GM18868 (cell line): ENCODE measurements around the gene FAR2.

ENCODE experiments used
- ATAC-seq: cut with Tn5 transposase; IDR thresholded peaks from one replicate; pipeline ENCODE4 v1.9.1; 2021; ENCODE audit warnings: mild to moderate bottlenecking, moderate library complexity; ENCODE audit not compliant: unreplicated experiment

Gene FAR2

DNA sequence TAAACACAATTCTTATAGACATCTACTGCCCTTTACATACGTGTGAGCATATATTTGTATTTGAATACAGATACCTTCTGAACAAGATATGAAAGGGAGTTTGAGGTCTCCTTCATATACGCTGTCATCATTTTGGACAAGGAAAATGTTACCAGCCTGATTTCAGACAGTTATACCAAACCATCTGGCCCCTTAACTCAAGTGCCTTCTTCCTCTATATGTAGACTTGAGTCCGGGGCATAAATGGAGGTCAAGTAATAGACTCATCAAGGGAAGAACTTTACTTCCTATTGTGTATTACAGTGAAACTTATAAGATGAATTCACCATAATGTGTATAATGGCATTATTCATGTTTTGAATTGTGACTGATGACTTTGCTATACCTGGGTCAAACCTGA lies 52.2 kb downstream of the FAR2 start:
- no peak for ATAC-seq

DNA sequence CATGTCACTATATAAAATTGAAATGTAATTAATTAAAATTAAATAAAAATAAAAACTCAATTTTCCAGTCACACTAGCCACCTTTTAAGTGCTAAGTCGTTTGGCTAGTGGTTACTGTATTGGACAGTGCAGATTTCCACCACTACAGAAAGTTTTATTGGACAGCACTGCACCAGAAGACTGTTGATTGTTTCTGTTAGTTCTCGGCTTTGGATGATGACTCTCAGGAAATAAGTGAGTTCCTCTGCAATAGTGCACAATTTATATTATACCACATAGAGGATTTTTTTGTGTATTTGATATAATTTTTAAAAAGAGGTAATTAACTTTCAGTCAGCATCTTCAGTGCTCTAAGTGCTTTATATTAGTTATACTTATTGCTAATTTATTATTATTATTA lies 52.7 kb downstream of the FAR2 start:
- no peak for ATAC-seq

DNA sequence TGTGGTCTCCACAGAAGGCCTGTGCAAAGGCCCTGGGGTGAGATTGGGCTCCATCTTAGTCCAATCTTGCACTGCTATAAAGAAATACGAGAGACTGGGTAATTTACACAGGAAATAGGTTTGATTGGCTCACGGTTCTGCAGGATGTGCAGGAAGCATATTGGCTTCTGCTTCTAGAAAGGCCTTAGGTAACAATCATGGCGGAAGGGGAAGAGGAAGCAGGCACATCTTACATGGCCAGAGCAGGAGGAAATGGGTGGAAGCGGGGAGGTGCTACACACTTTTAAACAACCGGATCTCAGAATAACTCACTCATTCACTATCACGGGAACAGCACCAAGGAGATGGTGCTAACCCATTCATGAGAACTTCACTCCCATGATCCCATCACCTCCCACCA lies 55.4 kb downstream of the FAR2 start:
- no peak for ATAC-seq

DNA sequence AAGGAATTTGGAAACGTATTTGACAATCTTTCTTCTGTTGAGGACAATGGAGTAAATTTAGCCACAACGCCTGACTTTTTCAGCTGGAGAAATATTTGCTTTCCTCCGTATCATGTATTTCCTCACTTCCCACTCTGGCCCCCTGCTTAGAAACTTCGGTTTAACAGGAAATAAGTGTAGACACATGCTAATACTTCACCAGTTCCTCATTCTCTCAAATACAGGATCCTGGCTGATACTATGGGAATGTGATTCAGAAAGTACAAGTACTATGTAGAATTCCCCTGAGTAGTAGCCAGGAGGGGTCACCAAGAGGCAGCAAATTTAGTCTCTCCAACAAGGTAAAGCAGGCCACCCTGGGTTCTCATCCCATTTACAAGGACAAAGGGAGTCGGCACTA lies 58.0 kb downstream of the FAR2 start:
- ATAC-seq, result no peak

DNA sequence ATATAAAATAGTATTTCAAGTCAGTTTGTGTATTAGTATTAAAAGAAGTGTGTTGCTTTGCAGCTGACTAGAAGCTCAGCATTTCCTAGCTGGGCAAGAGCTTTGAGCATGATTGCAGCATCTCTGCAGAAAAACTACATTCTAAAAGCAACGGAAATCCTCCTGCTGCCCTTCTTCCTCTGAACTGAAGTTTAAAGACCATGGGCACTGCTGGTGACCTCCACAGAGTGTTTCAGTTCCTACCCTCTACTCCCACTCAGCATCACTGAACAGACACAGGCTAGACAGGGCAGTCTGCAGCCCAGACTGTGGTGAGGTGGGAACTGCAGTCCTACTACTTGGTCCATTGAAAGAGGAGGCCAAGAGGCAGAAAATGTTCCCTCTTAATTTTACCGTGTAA lies 59.0 kb downstream of the FAR2 start:
- ATAC-seq, result no peak

DNA sequence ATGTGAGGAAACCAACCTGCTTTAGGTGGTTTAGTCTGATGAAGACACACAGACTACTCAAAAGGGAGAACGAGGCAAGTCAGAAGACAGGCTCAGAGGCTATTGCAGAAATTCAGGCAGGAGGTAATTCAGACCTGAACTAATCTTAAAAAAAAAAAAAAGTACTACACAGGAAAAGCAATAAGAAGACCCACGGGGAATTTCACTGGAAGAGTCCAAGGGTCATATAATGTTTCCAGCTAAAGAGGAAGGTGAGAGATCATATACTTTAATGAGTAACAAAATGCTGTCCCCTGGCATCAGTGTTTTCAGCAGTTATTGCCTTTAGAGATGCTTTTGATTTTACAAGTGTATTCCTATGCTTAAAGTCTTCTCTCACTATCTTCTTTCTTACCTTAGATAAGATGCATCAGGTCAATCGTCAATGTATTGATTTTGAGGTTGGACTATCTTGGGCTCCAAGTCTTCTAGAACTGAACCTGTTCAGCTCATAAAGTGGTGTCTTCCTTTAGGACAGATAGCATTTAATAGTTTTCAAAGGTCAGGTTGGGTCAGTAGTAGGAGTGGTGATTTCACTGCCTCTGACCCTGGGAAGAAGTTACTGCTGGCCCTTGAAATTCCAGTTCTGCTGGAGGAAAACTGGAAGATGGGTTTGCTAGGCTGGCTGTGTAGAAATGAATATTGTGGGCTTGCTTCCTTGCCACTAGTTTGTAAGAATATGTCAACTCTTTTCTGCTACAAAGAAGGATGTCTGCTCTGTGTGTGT lies 60.0 kb downstream of the FAR2 start:
- no peak for ATAC-seq

DNA sequence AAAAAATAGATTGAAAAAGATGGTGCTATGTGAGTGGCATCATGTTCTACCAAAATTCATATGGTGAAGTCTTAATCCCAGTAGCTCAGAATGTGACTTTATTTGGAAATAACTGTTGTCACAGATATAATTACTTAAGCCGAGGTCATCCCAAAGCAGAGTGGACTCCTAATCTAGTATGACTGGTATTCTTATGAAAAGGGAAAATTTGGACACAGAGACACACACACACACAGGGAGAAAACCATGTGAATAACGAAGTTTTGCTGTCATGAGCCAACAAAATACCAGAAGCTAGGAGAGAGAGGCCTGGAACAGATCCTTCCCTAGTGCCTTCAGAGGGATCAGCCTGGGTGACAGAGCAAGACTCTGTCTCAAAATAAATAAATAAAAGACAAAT lies 62.6 kb downstream of the FAR2 start:
- ATAC-seq, result no peak

DNA sequence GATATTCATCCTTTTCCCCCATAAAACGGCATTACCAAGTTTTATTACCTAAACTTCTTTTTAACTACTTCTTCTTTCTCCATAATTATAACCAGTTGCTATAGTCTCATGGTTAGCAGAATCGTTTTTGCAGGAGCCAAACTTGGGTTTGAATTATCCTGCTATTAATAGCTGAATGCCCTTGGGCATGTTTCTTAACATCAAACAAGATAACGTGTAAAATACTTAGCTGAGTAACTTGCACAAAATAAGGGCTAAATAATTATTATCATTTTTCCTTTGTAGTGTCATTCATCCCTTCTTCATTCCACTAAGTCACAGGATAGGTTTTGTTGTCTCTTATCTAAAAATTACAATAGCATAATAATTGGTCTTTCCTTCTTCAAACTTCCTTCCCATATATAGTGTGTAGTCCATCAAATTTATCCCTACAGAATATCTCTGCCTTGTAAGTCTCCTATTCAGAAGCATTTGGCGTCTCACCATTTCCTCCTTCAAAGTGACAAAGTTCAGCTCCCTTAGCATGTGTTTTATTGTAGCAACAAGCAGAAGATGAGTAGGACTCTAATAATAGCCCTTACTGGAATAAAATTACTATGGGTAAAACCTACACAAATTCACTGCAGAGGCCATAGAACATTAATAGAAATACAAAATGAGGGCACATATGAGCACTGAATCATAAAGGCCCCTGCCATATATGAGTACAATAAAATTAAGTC lies 63.8 kb downstream of the FAR2 start:
- no peak for ATAC-seq

DNA sequence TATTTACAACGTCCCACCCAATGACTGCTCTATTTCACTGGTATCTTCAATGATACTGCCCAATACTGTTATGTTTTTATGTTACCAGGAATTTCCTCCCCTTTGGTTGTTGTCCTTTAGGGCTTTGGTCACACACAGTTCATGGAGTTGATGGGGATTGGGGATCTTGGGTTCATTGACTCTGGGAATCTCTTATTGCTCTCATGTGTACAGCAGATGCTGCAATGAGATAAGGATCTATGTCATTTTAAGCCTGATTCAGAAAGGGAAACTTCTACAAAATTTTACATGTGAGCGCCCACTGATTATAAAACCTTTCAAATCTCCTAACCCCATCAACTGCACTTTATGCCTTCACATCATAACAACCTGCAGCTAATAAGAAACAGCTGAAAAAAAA lies 67.2 kb downstream of the FAR2 start:
- ATAC-seq, result no peak

DNA sequence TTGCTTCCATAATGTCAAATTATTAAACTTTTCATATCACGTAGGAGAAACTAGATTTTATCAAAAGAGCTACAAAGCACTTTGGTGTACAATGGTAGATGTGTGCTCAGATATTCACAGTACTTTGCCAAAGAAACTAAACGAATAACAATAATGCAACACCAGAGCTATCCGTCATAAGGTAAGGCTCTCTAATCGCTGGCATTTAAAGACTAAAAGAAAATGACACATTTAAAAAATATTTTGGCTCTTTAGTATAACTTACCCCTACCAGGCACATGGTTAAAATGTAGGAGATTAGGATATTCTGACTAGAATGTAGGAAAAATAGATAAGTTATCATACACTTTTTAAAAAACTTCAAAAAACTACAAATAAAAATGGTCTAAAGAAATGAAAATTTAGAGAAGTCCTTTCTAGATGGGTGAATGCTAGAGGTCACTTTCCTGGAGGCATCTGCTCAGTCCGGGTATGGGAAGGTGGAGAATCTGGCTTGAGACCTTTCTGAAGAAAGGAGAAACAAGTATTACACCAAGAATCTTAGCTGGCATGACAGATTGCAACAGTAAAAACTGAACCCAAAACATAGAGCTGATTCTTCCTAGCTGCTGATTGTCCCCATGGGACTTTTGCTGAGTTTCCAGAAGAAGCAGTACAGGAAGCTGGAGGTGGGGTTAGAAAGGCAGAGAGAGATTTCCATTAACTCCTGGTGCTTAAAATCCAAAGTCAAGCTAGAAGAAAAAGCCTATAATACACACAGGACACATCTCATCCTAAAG lies 67.9 kb downstream of the FAR2 start:
- no peak for ATAC-seq

DNA sequence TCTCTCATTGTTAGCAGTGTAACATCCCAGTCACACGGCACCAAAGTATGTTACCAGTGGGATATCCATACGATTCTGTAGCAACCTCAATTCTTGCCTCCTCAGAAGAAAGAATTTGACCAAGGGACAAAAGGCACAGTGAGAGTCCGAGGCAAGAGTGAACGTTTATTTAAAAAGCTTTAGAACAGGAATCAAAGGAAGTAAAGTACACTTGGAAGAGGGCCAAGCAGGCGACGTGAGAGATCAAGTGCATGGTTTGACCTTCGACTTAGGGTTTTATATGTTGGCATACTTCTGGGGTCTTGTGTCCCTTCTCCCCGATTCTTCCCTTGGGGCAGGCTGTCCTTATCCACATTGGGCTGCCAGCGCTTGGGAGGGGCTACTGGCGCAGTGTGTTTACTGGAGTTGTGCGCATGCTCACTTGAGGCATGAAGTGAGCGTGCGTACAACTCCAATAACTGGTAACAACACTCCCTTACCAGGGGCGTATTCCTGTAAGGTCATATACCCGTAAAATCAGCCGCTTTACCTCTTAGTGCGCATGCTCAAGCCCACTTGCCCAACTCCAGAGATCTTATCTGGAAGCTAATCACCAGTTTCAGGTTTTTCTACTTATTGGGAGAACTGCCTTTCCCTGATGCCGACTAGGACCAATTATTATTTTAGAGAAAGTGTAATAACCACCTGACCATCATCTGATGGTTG lies 71.7 kb downstream of the FAR2 start:
- no peak for ATAC-seq

DNA sequence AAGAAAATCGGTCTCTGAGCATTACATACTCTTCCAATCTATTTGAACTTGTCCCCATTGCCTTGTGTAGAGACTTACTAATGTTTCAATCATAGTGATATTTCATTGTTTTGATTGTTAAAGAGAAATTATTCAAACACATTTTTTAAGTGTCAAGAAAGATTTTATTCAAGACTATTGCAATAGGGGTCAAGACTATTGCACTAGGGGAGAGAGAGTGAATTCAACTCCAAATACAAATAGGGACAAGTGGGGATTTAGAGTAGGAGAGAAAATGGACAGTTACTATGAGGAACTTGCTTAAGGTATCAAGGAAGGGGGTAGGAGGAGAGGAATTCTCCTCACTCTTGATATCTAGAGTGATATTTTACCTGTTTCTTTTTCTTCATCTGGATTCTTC lies 73.1 kb downstream of the FAR2 start:
- no peak for ATAC-seq

DNA sequence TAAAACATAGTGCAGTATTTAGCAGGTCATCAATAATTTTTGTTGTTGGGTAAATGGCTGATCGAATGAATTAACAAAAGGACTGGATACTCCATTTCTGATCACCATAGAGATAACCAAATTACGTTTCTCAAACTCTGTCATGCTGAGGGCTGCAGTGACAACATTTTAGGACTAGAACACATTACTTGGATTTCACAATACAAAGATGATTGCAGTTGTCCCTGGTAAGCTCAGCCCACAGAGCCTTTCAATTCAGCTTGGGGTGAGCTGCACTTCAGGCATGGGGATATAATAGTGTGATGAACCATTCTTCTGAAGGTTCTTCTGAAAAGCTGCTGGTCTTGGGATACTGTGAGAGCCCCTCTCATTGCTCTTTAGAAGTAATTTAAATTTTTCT lies 74.3 kb downstream of the FAR2 start:
- no peak for ATAC-seq

DNA sequence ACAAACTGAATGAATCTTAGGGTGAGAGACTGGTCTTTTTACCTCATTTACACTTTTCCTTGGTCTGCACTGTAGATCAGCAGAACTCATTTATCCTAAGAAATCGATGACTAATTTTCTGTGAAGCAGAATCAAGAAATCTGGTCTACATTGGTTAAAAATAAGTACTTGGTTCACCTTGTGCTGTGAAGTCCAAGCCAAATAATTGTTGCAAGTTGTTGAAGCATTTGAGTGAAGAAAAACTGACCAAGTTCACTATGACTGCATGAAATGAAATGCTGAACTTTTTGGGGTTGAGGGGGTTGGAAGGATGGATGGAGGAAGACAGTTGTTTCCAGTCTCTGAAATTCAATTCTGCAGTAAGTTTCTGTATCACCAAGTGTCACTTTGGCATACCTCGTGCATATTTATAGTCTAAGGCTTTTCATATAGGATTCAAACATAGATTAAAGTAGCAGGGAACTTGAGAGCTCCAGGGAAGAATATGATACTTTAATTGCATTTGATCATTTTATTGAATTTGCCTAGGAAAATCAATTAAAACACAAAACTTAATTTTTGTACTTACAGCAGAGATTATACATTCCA lies 75.0 kb downstream of the FAR2 start:
- no peak for ATAC-seq

DNA sequence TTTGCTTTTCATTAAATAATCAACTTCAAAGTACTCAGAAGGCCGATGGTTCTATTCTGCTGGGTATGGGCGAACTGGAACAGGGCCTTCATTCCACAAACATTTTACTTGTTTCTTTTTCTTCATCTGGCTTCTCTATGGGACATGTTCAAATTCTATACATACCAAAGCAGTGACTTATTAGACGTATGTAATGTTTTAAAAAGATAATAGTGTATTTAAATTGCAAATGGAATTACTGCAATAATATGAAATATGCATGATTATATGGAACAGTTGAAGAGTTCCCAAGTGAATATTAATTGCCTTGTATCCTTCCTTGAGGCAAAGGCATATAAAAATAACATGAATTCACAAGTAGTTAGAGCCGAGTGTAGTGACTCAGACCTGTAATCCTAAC lies 75.5 kb downstream of the FAR2 start:
- no peak for ATAC-seq

DNA sequence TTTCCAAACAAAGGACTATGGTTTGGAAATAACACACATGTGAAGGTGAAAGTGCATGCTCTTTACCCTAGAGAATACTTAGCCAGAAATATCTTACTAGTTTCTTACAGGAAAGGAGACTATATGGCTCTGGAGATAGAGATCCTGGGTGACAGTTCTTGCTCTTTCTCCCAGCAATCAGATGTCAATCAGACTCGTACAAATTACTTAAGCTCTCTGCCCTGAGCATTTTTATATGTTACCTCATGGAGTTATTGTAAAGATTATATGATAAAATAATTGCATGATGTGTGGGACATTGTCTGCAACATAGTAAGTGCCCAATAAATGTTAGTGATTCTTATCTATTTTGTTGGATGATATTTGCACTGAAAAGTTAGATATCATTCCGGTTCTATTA lies 76.8 kb downstream of the FAR2 start:
- ATAC-seq, result no peak

DNA sequence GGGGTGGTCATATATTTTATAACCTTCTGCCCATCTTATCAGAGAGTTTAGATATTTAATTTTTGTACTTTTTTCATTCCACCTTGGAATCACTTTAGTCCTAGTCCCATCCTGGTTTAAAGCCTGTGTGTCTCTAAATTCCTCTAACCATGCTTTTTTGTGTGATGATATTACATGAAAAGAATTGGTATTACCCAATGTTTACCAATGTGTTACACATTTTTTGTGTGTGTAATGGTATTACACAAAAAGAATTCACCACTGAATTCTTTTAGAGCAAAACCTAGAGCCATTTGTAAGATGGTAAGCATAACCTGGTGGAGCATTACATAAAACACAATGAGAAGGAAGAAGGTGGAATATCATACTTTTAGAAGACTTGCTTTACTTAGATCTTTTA lies 77.5 kb downstream of the FAR2 start:
- no peak for ATAC-seq

DNA sequence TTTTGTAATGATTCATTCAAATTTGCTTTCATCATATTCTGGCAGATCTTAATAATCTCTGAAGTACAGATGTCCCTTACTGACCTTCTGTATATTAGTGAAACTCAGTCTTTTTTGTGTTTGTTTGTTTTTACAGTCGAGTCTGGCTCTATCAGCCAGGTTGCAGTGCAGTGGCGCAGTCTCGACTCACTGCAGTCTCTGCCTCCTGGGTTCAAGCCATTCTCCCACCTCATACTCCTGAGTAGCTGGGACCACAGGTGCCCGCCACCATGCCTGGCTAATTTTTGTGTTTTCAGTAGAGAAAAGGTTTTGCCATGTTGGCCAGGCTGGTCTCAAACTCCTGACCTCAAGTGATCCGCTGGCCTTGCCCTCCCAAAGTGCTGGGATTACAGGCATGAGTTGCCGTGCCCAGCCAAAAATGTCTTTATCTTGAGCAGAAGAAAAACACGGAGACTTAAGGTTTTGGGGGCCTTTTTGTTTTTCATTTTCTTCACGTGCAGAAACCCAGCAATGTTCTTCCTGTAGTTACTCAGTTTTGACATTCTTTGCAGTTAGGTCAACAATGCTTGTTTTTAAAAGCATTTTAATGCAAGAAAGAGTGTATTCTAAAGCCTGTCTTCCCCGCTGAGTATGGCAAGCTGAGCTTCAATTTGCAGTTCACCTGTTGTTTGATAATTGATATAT lies 79.5 kb downstream of the FAR2 start:
- ATAC-seq, result no peak

DNA sequence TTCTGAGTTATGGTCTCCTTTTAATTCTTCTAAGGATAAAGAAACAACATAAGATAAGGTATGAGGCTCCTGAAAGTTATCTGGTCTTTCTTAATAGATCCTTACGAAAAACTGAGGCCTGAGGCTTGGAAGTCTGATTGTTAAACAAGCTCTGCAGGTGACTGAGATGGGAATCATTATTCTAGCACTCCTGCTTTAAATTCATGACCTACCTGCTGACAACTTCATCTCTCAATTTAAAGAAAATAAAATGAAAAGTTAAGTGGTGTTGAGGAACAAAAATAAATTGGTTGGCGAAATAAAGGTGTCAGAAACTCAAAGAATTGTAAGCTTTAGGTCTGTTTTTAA lies 80.1 kb downstream of the FAR2 start:
- ATAC-seq, result no peak

DNA sequence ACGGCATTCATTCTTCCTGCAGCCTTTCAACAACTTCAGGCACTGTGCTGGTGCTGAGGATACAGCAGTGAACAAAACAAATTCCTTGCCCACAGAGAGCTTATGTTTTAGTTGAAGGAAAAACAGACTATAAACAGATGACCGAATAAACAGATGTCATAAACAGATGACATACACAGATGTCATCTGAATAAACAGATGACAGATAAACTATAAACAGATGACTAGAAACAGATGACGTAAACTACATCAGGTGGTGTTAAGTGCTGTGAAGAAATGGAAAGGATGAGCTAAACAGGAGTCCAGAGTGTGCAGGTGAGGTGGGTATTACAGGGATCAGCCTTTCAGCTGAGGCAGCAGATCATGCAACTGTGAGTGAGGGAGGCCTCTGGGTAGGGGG lies 80.9 kb downstream of the FAR2 start:
- no peak for ATAC-seq
